Right atrium auricular region (tissue), 2 donors: ENCODE results near the gene PCIF1. TPM values are rescaled to one million over a fixed set of nuclear protein-coding genes. Genes with fewer than 3 reads are reported as not detected.
"Not testable (repeated sequence)": the region's sequence is repeated elsewhere in the genome, so short reads cannot be mapped to it uniquely, and the experiment has no call there.

Experiments
- DNase-seq: peaks from one replicate; pipeline ENCODE4 v3.0.0-alpha.2; 2019; ENCODE audit warnings: low spot score
- H3K27ac ChIP-seq, 2 donors: fragments of 200-600 bp; sonication (generic); 1 replicate in 1 of 2; 2 replicates in 1 of 2; pipeline ENCODE4 v1.5.1; 2016 to 2019
- H3K27me3 ChIP-seq, 2 donors: fragments of 200-600 bp; sonication (generic); one replicate each; pipeline versions ENCODE4 v1.5.1 to v1.6.0; 2017 to 2019
- H3K36me3 ChIP-seq: fragments of 200-600 bp; sonication (generic); one replicate; pipeline ENCODE4 v1.5.1; 2016
- H3K4me1 ChIP-seq, 2 donors: fragments of 200-600 bp; sonication (generic); one replicate each; pipeline versions ENCODE4 v1.5.1 to v1.6.0; 2017 to 2019
- H3K4me3 ChIP-seq, 2 donors: fragments of 200-600 bp; sonication (generic); 1 replicate in 1 of 2; 2 replicates in 1 of 2; pipeline ENCODE4 v1.5.1; 2017 to 2019; ENCODE audit warnings: mild to moderate bottlenecking in 1 of 2, moderate library complexity in 1 of 2
- H3K9me3 ChIP-seq, 2 donors: fragments of 200-600 bp; sonication (generic); one replicate each; pipeline ENCODE4 v1.5.1; 2019
- CTCF ChIP-seq, 2 donors: fragments of 200-600 bp; sonication (generic); IDR thresholded peaks; one replicate each; pipeline ENCODE4 v1.5.1; 2019; ENCODE audit warnings: antibody characterized with exemption in 2 of 2
- total RNA-seq, 2 donors: library from RNA; depleted of rRNA; stranded (reverse); fragments of >200 nt; gene quantifications; one replicate each; pipeline ENCODE4 v1.1.0, GENCODE V29; 2016

PCIF1 gene
- total RNA-seq, 2 donors from 2014 or later: 21.1 to 39.8 TPM

GRCh38 chr20:45896641-45897161 is 37.8 kb upstream of the PCIF1 start:
- H3K27me3 ChIP-seq: no peaks in the 10 kb centered on the region
- H3K27ac ChIP-seq: no peak overlapping the region
- H3K4me1 ChIP-seq: peaks cover 0 to 14% of the 10 kb centered on the region in 2 donors
- no peak for DNase-seq
- H3K4me3 ChIP-seq: no peak overlapping the region
- H3K36me3 ChIP-seq: peaks cover 78% of the 10 kb centered on the region
- no peak for TF ChIP-seq CTCF (IDR thresholded peaks at IDR 0.05)
- H3K9me3 ChIP-seq: no peaks in the 10 kb centered on the region

GRCh38 chr20:45897289-45897688 is 37.2 kb upstream of the PCIF1 start:
- Histone ChIP-seq H3K27me3 (no peaks in the 10 kb centered on the region), H3K36me3 (peaks cover 78% of the 10 kb centered on the region), H3K27ac (no peak overlapping the region), H3K4me1 (peaks cover 0 to 8% of the 10 kb centered on the region in 2 donors), H3K9me3 (no peaks in the 10 kb centered on the region), H3K4me3 (no peak overlapping the region)
- no peak for DNase-seq
- no peak for TF ChIP-seq CTCF (IDR thresholded peaks at IDR 0.05)

GRCh38 chr20:45897692-45898091 is 36.8 kb upstream of the PCIF1 start:
- H3K27me3 ChIP-seq: no peaks in the 10 kb centered on the region

GRCh38 chr20:45898285-45898684 is 36.2 kb upstream of the PCIF1 start:
- no peaks in the 10 kb centered on the region for H3K9me3 ChIP-seq
- no peak overlapping the region for H3K4me3 ChIP-seq
- no peak for TF ChIP-seq CTCF (IDR thresholded peaks at IDR 0.05)
- peaks cover 79% of the 10 kb centered on the region for H3K36me3 ChIP-seq
- H3K27me3 ChIP-seq: no peaks in the 10 kb centered on the region
- DNase-seq: no peak
- H3K27ac ChIP-seq: no peak overlapping the region
- no peaks in the 10 kb centered on the region for H3K4me1 ChIP-seq

More at GRCh38 chr20:45897692-45898091, 36.8 kb upstream of the PCIF1 start:
- Histone ChIP-seq H3K36me3 (peaks cover 78% of the 10 kb centered on the region), H3K27ac (no peak overlapping the region), H3K9me3 (no peaks in the 10 kb centered on the region), H3K4me3 (no peak overlapping the region), H3K4me1 (peaks cover 0 to 4% of the 10 kb centered on the region in 2 donors)
- no peak for DNase-seq
- TF ChIP-seq CTCF (IDR thresholded peaks at IDR 0.05): no peak

- Histone ChIP-seq H3K27ac (no peak overlapping the region), H3K4me3 (no peak overlapping the region), H3K9me3 (no peaks in the 10 kb centered on the region), H3K27me3 (no peaks in the 10 kb centered on the region), H3K36me3 (peaks cover 76% of the 10 kb centered on the region), H3K4me1 (no peaks in the 10 kb centered on the region)
- DNase-seq: no peak
- no peak for TF ChIP-seq CTCF (IDR thresholded peaks at IDR 0.05)
These were observed 35.2 kb upstream of the PCIF1 start for GRCh38 chr20:45899046-45899835.

GRCh38 chr20:45901332-45901731 is 33.2 kb upstream of the PCIF1 start:
- H3K4me1 ChIP-seq, H3K27me3 ChIP-seq, H3K4me3 ChIP-seq, H3K9me3 ChIP-seq, H3K27ac ChIP-seq, DNase-seq: not testable (repeated sequence)
- H3K36me3 ChIP-seq: peaks cover 60% of the 10 kb centered on the region
